ENCODE data around the gene APBB1.
"Not testable (repeated sequence)": the region's sequence is repeated elsewhere in the genome, so short reads cannot be mapped to it uniquely, and the experiment has no call there.

APBB1 gene

GRCh38 chr11:6417907-6418556, 862 bp downstream of the APBB1 start:
- DNase-seq = no peak

GRCh38 chr11:6415797-6416196, 3.1 kb downstream of the APBB1 start:
- DNase-seq = no peak

GRCh38 chr11:6414874-6415328, 4.0 kb downstream of the APBB1 start:
- DNase-seq = no peak

GRCh38 chr11:6413791-6414201, 5.1 kb downstream of the APBB1 start:
- peak; percentile 35 for DNase-seq

GRCh38 chr11:6411594-6412031, 7.3 kb downstream of the APBB1 start:
- no peak for DNase-seq

- no peak for DNase-seq
Measured at GRCh38 chr11:6410695-6411430, 8.0 kb downstream of the APBB1 start.

GRCh38 chr11:6406370-6406769, 12.5 kb downstream of the APBB1 start:
- DNase-seq = no peak

- no peak for DNase-seq
Measured at GRCh38 chr11:6405846-6406245, 13.0 kb downstream of the APBB1 start.

GRCh38 chr11:6405052-6405667, 13.7 kb downstream of the APBB1 start:
- no peak for DNase-seq

GRCh38 chr11:6404342-6405051, 14.4 kb downstream of the APBB1 start:
- DNase-seq = peak; percentile 69

- DNase-seq = no peak
Measured at GRCh38 chr11:6403539-6403938, 15.4 kb downstream of the APBB1 start.

- DNase-seq = no peak
Measured at GRCh38 chr11:6402561-6402981, 16.3 kb downstream of the APBB1 start.

GRCh38 chr11:6402061-6402470, 16.8 kb downstream of the APBB1 start:
- DNase-seq = no peak

- DNase-seq = no peak
Measured at GRCh38 chr11:6401464-6401863, 17.4 kb downstream of the APBB1 start.

GRCh38 chr11:6400431-6401345, 18.2 kb downstream of the APBB1 start:
- DNase-seq = no peak

- peak; percentile 23 for DNase-seq
Measured at GRCh38 chr11:6397636-6398035, 21.3 kb downstream of the APBB1 start.

GRCh38 chr11:6397156-6397555, 21.7 kb downstream of the APBB1 start:
- no peak for DNase-seq

- DNase-seq = no peak
Measured at GRCh38 chr11:6395470-6396060, 23.3 kb downstream of the APBB1 start.

- DNase-seq = no peak
Measured at GRCh38 chr11:6393989-6394670, 24.8 kb downstream of the APBB1 start.

- not testable (repeated sequence) for DNase-seq
Measured at GRCh38 chr11:6392251-6392650, 26.6 kb downstream of the APBB1 start.

Data from fibroblast of skin of scalp (primary cell).